Measurements from ENCODE around the gene ATP2A1.

ATP2A1 gene

DNA sequence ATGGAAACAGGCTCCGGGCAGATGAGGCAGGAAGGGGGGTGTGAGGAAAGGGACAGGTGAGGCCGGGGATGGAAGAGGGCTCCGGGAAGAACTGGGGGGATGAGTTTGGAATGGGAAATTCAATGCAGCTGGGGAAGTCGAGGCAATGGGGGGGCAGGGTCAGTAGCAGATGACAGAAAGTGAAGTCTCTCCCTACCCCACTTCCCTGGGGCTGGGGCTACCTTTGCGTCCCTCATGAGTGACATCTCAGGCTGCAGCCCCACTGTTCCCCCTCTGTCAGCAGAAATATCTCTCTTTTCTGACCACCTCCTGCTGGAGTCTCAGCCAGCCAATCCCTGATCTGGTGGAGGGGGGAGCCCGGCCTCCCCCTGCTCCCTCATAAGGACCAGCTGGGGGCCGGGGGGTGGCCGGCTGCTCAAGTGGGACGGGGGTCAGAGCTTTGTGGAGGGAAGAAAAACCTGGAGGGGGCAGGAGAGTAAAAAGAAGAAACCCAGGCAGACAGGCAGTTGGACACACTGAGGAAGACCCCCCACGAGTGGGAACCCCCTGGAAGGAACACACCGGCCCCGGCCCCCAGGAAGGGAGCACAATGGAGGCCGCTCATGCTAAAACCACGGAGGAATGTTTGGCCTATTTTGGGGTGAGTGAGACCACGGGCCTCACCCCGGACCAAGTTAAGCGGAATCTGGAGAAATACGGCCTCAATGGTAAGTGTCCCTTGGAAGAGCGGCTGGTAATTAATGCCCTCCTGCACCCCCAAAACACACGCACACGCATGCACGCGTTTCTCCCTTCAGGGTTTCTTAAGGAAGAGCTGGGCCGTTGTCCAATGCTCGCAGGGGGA lies at the start of gene ATP2A1:
Gene ATP2A1 (plus strand): TSS at position 406 of the 844 bp plus-strand sequence. CDS start 184 bp downstream, at position 590.
- no peak for DNase-seq

DNA sequence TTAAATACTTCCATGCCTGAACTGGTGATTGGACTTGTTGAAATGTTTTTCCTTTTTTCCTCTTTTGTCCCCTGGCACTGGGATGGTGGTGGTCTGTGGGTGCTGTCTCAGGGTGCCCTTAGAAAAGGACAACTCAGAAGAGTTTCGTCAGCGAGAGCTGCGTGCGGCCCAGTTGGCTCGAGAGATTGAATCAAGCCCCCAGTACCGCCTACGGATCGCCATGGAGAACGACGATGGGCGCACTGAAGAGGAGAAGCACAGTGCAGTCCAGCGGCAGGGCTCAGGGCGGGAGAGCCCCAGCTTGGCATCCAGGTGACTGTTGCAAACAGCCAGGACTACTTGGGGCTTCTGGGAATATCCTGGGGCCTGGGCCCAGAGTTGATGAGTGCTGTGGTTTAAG lies 48.5 kb upstream of the ATP2A1 start:
- DNase-seq: no peak

- no peak for DNase-seq
Measured at GRCh38 chr16:28830531-28830930, 47.8 kb upstream of the ATP2A1 start.

DNA sequence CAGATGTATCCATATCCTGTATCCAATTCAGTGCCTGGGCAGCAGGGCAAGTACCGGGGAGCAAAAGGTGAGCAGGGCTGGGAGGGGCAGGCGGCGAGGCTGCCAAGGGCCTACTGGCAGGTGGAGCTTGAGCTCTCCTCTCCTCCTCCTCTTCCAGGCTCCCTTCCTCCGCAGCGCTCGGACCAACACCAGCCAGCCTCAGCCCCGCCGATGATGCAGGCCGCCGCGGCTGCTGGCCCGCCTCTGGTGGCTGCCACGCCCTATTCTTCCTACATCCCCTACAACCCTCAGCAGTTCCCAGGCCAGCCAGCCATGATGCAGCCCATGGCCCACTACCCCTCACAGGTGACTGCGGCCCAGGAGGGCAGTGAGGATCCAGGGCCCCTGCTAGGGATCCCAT lies 43.9 kb upstream of the ATP2A1 start:
- DNase-seq: no peak

- no peak for DNase-seq
Measured at GRCh38 chr16:28834873-28835863, 43.1 kb upstream of the ATP2A1 start.

- no peak for DNase-seq
Measured at GRCh38 chr16:28835864-28836760, 42.2 kb upstream of the ATP2A1 start.

DNA sequence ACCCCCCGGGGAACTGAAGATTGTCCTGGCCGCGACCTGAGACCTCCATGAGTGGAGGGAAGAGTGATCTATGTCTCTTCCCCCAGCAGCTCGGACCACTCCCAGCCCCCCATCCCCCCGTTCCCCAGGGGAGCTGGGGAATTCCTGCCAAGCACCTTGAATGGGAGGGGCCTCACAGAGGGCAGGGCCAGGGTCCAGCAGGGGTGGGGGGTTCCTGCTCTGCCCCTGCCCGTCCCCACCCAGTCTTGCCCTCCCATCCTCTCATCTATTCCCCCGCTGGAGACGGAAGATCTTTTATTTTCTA lies 41.6 kb upstream of the ATP2A1 start:
- DNase-seq: no peak

GRCh38 chr16:28837672-28838557 lies 40.4 kb upstream of the ATP2A1 start:
- DNase-seq: peak; percentile 26

- no peak for DNase-seq
Measured at GRCh38 chr16:28838558-28838918, 39.8 kb upstream of the ATP2A1 start.

GRCh38 chr16:28839004-28839639 lies 39.2 kb upstream of the ATP2A1 start:
- DNase-seq: no peak

- DNase-seq: no peak
Measured at GRCh38 chr16:28839899-28840298, 38.4 kb upstream of the ATP2A1 start.

DNA sequence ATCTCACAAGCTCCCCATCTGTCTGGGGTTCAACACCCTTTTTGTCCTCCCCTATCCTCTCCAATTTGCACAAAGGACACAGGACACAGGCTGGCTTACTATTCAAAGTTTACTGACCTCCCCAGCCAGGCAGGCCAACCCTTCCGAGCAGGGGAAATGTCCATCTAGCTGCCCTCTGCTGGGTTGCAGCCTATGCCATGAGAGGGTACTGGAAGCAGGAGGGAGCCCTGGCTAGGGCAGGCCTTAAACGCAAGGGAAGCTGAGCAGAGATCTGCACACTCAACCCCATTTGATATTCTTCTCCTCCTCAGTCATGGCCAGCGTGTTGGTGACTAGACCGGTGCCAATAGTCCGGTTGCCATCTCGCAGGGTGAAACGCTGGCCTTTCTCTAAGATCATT lies 35.6 kb upstream of the ATP2A1 start:
- no peak for DNase-seq

- no peak for DNase-seq
Measured at GRCh38 chr16:28843766-28844165, 34.5 kb upstream of the ATP2A1 start.

DNA sequence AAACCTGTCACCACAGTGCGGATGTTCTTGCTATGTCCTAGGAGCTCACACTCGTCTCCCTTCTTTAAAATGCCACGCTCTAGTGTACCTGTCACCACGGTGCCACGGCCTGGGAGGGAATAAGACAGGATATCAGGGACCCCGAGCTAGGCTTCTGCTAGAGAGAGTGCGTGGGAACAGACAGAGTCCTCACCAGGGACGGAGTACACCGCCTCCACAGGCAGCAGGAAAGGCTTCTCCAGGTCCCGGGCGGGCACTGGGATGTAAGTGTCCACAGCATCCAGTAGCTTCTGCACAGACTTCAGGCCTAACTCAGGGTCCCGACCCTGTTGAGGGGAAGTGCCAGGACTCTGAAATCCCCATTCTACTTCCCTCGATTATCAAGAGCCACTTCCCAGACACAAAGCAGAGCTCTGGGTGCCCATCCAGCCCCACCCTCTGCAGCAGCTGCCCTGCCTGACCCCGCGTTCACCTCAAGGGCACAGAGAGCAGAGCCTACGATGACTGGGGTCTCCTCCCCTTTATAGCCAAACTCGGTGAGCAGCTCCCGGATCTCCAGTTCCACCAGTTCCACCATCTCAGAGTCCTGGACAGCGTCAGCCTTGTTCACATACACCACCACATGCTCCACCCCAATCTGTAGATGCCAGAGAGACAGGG lies 33.9 kb upstream of the ATP2A1 start:
- no peak for DNase-seq

- DNase-seq: peak; percentile 64
Measured at GRCh38 chr16:28845293-28845692, 33.0 kb upstream of the ATP2A1 start.

DNA sequence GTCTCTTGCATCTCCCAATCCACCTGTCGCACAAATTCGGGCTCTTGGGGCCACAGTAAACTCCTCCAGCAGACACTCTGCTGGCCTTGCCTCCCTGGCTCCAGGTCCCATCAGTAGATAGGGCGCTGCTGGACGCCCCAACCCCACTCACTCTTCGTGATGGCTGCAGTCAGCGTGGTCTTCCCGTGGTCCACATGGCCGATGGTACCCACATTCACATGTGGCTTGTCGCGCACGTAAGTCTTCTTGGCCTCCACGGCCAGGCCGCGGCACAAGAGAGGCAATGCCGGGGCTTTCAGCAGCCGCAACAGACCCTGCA lies 32.6 kb upstream of the ATP2A1 start:
- DNase-seq: no peak

GRCh38 chr16:28846080-28846932 lies 32.0 kb upstream of the ATP2A1 start, which contains the start of gene TUFM:
Gene TUFM, minus strand, starts transcription at chr16:28846348. Its CDS starts 79 bp downstream, at chr16:28846269.
- DNase-seq: peak; percentile 99

- DNase-seq: no peak
Measured at GRCh38 chr16:28846933-28847273, 31.4 kb upstream of the ATP2A1 start.

DNA sequence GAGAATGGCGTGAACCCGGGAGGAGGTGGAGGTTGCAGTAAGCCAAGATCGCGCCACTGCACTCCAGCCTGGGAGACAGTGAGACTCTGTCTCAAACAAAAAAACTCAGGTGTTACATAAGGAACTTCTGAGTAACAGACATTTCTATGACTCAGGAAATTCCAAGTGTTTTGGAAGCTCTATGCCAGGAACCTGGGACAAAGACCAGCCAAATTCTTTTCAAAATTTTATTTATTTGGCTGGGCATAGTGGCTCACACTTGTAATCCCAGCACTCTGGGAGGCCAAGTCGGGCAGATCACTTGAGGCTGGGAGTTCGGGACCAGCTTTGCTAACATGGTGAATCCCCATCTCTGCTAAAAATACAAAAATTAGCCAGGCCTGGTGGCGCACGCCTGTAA lies 19.9 kb upstream of the ATP2A1 start:
- DNase-seq: no peak

GRCh38 chr16:28859326-28859725 lies 19.0 kb upstream of the ATP2A1 start:
- no peak for DNase-seq

All from activated CD4-positive, alpha-beta T cell treated with anti-CD3 and anti-CD28 coated beads, Interleukin-10, Interleukin-2, amounts not matched to agents 100 ng/mL and 50 ng/mL, durations not matched to agents 16 hours and 8 hours (primary cell).